Measurements from ENCODE around the gene SHISA9. TPM values are rescaled to one million over a fixed set of nuclear protein-coding genes. Genes with fewer than 3 reads are reported as not detected.

SHISA9 gene
- total RNA-seq, 1 experiment from 2014 or later = not detected

DNA sequence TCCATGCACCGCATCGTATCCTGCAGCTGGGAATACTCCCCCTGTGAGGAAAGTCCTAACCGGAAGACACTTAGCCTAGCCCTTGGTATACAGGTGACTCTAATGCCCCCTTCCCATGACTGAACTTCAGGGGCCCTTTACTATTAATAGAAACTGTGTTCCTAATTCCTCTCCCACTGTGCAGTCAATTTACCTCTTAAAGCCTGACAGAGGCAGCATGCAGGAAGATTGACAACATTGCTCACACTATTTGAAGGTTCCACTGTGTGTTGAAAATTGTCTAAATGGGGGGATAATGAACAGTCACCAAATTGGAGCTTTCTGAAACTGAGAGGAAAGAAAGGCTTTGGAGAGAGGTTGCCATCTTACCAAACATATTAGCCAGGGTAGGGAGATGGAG lies 222.6 kb downstream of the SHISA9 start:
- Histone ChIP-seq H4K20me1 (ENCODE audit: insufficient read depth) (no peaks in the 10 kb centered on the region), H3K9me3 (ENCODE audit: control insufficient read depth in 1 of 2, insufficient read depth in 1 of 2, low read depth in 1 of 2, low read length in 2 of 2) (no peaks in the 10 kb centered on the region), H3K27me3 (ENCODE audit: insufficient read depth, low read length) (no peaks in the 10 kb centered on the region; the same call in 1 of the 2 replicates), H3K4me3 (replicated peaks in 1 of 2; ENCODE audit: low read depth in 1 of 2, low read length in 2 of 2) (no peak overlapping the region), H3K27ac (ENCODE audit: low read depth, low read length) (no peak overlapping the region), H3K4me1 (ENCODE audit: control insufficient read depth in 1 of 2, insufficient read depth in 2 of 2, low read length in 2 of 2) (no peaks in the 10 kb centered on the region), H3K9ac (ENCODE audit: low read length) (no peak overlapping the region), H3K9me2 (ENCODE audit: insufficient read depth) (no peaks in the 10 kb centered on the region), H3K4me2 (ENCODE audit: low read length) (no peak overlapping the region), H3K79me2 (ENCODE audit: insufficient read depth, low read length) (no peaks in the 10 kb centered on the region), H3K36me3 (ENCODE audit: control insufficient read depth in 1 of 2, insufficient read depth in 2 of 2, low read length in 2 of 2) (no peaks in the 10 kb centered on the region), H2AFZ (ENCODE audit: low read depth, low read length, poor library complexity, severe bottlenecking) (no peak overlapping the region)
- no peak for DNase-seq (ENCODE audit: low read depth, low spot score)
- ChIA-PET POLR2A (no interaction called here), CTCF (no interaction called here), RAD21 (ENCODE audit: low non-redundant PET in 1 of 2, low total read pairs in 2 of 2, uncharacterized antibody in 2 of 2, unreplicated experiment in 2 of 2) (no interaction called here)
- TF ChIP-seq, protein P1, sequence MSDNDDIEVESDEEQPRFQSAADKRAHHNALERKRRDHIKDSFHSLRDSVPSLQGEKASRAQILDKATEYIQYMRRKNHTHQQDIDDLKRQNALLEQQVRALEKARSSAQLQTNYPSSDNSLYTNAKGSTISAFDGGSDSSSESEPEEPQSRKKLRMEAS (IDR thresholded peaks at IDR 0.05) = no peak
- no peak for TF ChIP-seq YY1 (IDR thresholded peaks at IDR 0.05; ENCODE audit: extremely low read depth, insufficient replicate concordance, low read depth, low read length)
- TF ChIP-seq SRF (IDR thresholded peaks at IDR 0.05; ENCODE audit: low read depth) = no peak
- TF ChIP-seq, protein P2, sequence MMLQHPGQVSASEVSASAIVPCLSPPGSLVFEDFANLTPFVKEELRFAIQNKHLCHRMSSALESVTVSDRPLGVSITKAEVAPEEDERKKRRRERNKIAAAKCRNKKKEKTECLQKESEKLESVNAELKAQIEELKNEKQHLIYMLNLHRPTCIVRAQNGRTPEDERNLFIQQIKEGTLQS (IDR thresholded peaks at IDR 0.05) = no peak
- TF ChIP-seq CEBPB (IDR thresholded peaks at IDR 0.05; ENCODE audit: low read depth) = no peak
- TF ChIP-seq CBX3 (IDR thresholded peaks at IDR 0.05; ENCODE audit: low read depth) = no peak
- TF ChIP-seq, protein P3, sequence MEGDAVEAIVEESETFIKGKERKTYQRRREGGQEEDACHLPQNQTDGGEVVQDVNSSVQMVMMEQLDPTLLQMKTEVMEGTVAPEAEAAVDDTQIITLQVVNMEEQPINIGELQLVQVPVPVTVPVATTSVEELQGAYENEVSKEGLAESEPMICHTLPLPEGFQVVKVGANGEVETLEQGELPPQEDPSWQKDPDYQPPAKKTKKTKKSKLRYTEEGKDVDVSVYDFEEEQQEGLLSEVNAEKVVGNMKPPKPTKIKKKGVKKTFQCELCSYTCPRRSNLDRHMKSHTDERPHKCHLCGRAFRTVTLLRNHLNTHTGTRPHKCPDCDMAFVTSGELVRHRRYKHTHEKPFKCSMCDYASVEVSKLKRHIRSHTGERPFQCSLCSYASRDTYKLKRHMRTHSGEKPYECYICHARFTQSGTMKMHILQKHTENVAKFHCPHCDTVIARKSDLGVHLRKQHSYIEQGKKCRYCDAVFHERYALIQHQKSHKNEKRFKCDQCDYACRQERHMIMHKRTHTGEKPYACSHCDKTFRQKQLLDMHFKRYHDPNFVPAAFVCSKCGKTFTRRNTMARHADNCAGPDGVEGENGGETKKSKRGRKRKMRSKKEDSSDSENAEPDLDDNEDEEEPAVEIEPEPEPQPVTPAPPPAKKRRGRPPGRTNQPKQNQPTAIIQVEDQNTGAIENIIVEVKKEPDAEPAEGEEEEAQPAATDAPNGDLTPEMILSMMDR (IDR thresholded peaks at IDR 0.05 in 2 of 3, conservative IDR thresholded peaks at IDR 0.05 in 1 of 3; ENCODE audit: borderline replicate concordance in 1 of 3, insufficient read depth in 1 of 3, low read depth in 2 of 3, low read length in 2 of 3) = no peak
- TF ChIP-seq, protein P4, sequence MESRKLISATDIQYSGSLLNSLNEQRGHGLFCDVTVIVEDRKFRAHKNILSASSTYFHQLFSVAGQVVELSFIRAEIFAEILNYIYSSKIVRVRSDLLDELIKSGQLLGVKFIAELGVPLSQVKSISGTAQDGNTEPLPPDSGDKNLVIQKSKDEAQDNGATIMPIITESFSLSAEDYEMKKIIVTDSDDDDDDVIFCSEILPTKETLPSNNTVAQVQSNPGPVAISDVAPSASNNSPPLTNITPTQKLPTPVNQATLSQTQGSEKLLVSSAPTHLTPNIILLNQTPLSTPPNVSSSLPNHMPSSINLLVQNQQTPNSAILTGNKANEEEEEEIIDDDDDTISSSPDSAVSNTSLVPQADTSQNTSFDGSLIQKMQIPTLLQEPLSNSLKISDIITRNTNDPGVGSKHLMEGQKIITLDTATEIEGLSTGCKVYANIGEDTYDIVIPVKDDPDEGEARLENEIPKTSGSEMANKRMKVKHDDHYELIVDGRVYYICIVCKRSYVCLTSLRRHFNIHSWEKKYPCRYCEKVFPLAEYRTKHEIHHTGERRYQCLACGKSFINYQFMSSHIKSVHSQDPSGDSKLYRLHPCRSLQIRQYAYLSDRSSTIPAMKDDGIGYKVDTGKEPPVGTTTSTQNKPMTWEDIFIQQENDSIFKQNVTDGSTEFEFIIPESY (IDR thresholded peaks at IDR 0.05; ENCODE audit: extremely low read depth, insufficient replicate concordance, low read length) = no peak
- TF ChIP-seq FOSL1 (IDR thresholded peaks at IDR 0.05; ENCODE audit: low read depth) = no peak
- TF ChIP-seq POLR2AphosphoS5 (IDR thresholded peaks at IDR 0.05; ENCODE audit: low read depth, low read length) = no peak
- no peak for TF ChIP-seq EZH2phosphoT487 (IDR thresholded peaks at IDR 0.05; ENCODE audit: borderline replicate concordance)
- no peak for TF ChIP-seq EZH2 (IDR thresholded peaks at IDR 0.05)
- TF ChIP-seq TCF7L2 (IDR thresholded peaks at IDR 0.05; ENCODE audit: borderline replicate concordance, extremely low read depth, insufficient read depth, insufficient read length) = no peak
- TF ChIP-seq ELF1 (IDR thresholded peaks at IDR 0.05; ENCODE audit: borderline replicate concordance, low read depth) = no peak
- intact Hi-C loops (cut with micrococcal nuclease) = no loop called here
- no peak for ATAC-seq
- no TSS peak for BruUV-seq (replicated peaks)
